HG03135 (cell line): ENCODE results near the gene MAST4.

ENCODE experiments used
- ATAC-seq: cut with Tn5 transposase; IDR thresholded peaks from one replicate; pipeline ENCODE4 v1.9.1; 2021; ENCODE audit warnings: mild to moderate bottlenecking, moderate library complexity; ENCODE audit not compliant: unreplicated experiment

Gene MAST4

GRCh38 chr5:67031692-67032091, 435.5 kb downstream of the MAST4 start:
- ATAC-seq, result no peak

GRCh38 chr5:67032921-67033664, 436.9 kb downstream of the MAST4 start:
- ATAC-seq, result no peak

GRCh38 chr5:67033880-67034651, 437.9 kb downstream of the MAST4 start:
- ATAC-seq, result no peak

GRCh38 chr5:67035098-67035740, 439.0 kb downstream of the MAST4 start:
- ATAC-seq, result no peak

GRCh38 chr5:67037171-67037570, 441.0 kb downstream of the MAST4 start:
- ATAC-seq, result no peak

GRCh38 chr5:67038817-67039603, 442.8 kb downstream of the MAST4 start:
- no peak for ATAC-seq

GRCh38 chr5:67042176-67043003, 446.2 kb downstream of the MAST4 start:
- no peak for ATAC-seq

- ATAC-seq, result no peak
These were observed 447.8 kb downstream of the MAST4 start for GRCh38 chr5:67043796-67044511.

GRCh38 chr5:67045816-67046740, 449.9 kb downstream of the MAST4 start:
- ATAC-seq, result no peak

GRCh38 chr5:67047160-67047559, 451.0 kb downstream of the MAST4 start:
- no peak for ATAC-seq

- ATAC-seq, result no peak
These were observed 451.4 kb downstream of the MAST4 start for GRCh38 chr5:67047616-67048015.

- ATAC-seq, result no peak
These were observed 453.9 kb downstream of the MAST4 start for GRCh38 chr5:67050125-67050524.

GRCh38 chr5:67050635-67051034, 454.4 kb downstream of the MAST4 start:
- no peak for ATAC-seq

GRCh38 chr5:67051164-67051563, 455.0 kb downstream of the MAST4 start:
- ATAC-seq, result no peak

- ATAC-seq, result no peak
These were observed 455.8 kb downstream of the MAST4 start for GRCh38 chr5:67052034-67052433.

GRCh38 chr5:67053229-67053628, 457.0 kb downstream of the MAST4 start:
- no peak for ATAC-seq

- no peak for ATAC-seq
These were observed 463.0 kb downstream of the MAST4 start for GRCh38 chr5:67058998-67059743.
